Vagina (tissue), 2 donors: ENCODE results near the gene CKAP4.

Source experiments
- CTCF ChIP-seq, 3 experiments: fragments of 450-650 bp in 2 of 3; fragments of 200-600 bp in 1 of 3; sonication (generic) in 1 of 3; IDR thresholded peaks; one replicate each; pipeline ENCODE4 v1.5.1; 2017 to 2019; ENCODE audit warnings: antibody characterized with exemption in 3 of 3, mild to moderate bottlenecking in 2 of 3, moderate library complexity in 2 of 3
- POLR2A ChIP-seq, 2 donors: fragments of 450-650 bp; IDR thresholded peaks; one replicate each; pipeline ENCODE4 v1.6.1; 2017; ENCODE audit warnings: antibody characterized with exemption in 2 of 2, mild to moderate bottlenecking in 2 of 2, moderate library complexity in 2 of 2
- POLR2AphosphoS5 ChIP-seq, 2 donors: sonication (generic); formaldehyde crosslinking; IDR thresholded peaks; one replicate each; pipeline ENCODE4 v1.9.0; 2017; ENCODE audit warnings: antibody characterized with exemption in 2 of 2, mild to moderate bottlenecking in 2 of 2, low read depth in 1 of 2; ENCODE audit not compliant: insufficient read depth in 1 of 2

GRCh38 chr12:106194351-106194750 lies 53.5 kb downstream of the CKAP4 start:
- TF ChIP-seq CTCF (IDR thresholded peaks at IDR 0.05) = no peak
- no peak for TF ChIP-seq POLR2A (IDR thresholded peaks at IDR 0.05)
- TF ChIP-seq POLR2AphosphoS5 (IDR thresholded peaks at IDR 0.05; ENCODE audit: insufficient read depth in 1 of 2, low read depth in 1 of 2) = no peak
